ENCODE data around the gene RAD23A.
"Not testable (repeated sequence)": the region's sequence is repeated elsewhere in the genome, so short reads cannot be mapped to it uniquely, and the experiment has no call there.

The RAD23A gene

GRCh38 chr19:12955575-12955974, 9.9 kb downstream of the RAD23A start:
- not testable (repeated sequence) for DNase-seq (ENCODE audit: low read depth in 1 of 2, low spot score in 1 of 2)

- DNase-seq (ENCODE audit: low read depth in 1 of 2, low spot score in 1 of 2) = no peak
These were observed 10.3 kb downstream of the RAD23A start for GRCh38 chr19:12955996-12956395.

- peak; percentile 65 to 69 for DNase-seq (ENCODE audit: low read depth in 1 of 2, low spot score in 1 of 2)
These were observed 11.1 kb downstream of the RAD23A start, which contains the start of gene GADD45GIP1 for GRCh38 chr19:12956446-12957388. Gene GADD45GIP1 (minus strand): TSS chr19:12957223. CDS start chr19:12957212, 11 bp downstream.

- DNase-seq (ENCODE audit: low read depth in 1 of 2, low spot score in 1 of 2) = not testable (repeated sequence)
These were observed 11.8 kb downstream of the RAD23A start for GRCh38 chr19:12957389-12957952.

GRCh38 chr19:12959481-12959880, 13.8 kb downstream of the RAD23A start:
- no peak for DNase-seq (ENCODE audit: low read depth in 1 of 2, low spot score in 1 of 2)

- peak; percentile 66 to 72 for DNase-seq (ENCODE audit: low read depth in 1 of 2, low spot score in 1 of 2)
These were observed 19.6 kb downstream of the RAD23A start for GRCh38 chr19:12965017-12965811.

GRCh38 chr19:12965812-12966135, 20.1 kb downstream of the RAD23A start:
- DNase-seq (ENCODE audit: low read depth in 1 of 2, low spot score in 1 of 2) = no peak

GRCh38 chr19:12967907-12968306, 22.2 kb downstream of the RAD23A start:
- DNase-seq (ENCODE audit: low read depth in 1 of 2, low spot score in 1 of 2) = no peak

GRCh38 chr19:12969292-12969988, 23.8 kb downstream of the RAD23A start, which contains the start of gene DAND5:
Gene DAND5 (plus strand): TSS chr19:12969576. CDS start chr19:12969661, 85 bp downstream.
- no peak for DNase-seq (ENCODE audit: low read depth in 1 of 2, low spot score in 1 of 2)

- DNase-seq (ENCODE audit: low read depth in 1 of 2, low spot score in 1 of 2) = no peak
These were observed 24.6 kb downstream of the RAD23A start for GRCh38 chr19:12970070-12970820.

- no peak for DNase-seq (ENCODE audit: low read depth in 1 of 2, low spot score in 1 of 2)
These were observed 27.6 kb downstream of the RAD23A start for GRCh38 chr19:12973236-12973635.

- DNase-seq (ENCODE audit: low read depth in 1 of 2, low spot score in 1 of 2) = no peak
These were observed 28.9 kb downstream of the RAD23A start for GRCh38 chr19:12974301-12975220.

- no peak for DNase-seq (ENCODE audit: low read depth in 1 of 2, low spot score in 1 of 2)
These were observed 29.6 kb downstream of the RAD23A start for GRCh38 chr19:12975221-12975741.

- not testable (repeated sequence) for DNase-seq (ENCODE audit: low read depth in 1 of 2, low spot score in 1 of 2)
These were observed 30.4 kb downstream of the RAD23A start for GRCh38 chr19:12976109-12976508.

GRCh38 chr19:12979974-12980373, 34.3 kb downstream of the RAD23A start:
- DNase-seq (ENCODE audit: low read depth in 1 of 2, low spot score in 1 of 2) = no peak

- DNase-seq (ENCODE audit: low read depth in 1 of 2, low spot score in 1 of 2) = no peak
These were observed 37.0 kb downstream of the RAD23A start for GRCh38 chr19:12982648-12983047.

- DNase-seq (ENCODE audit: low read depth in 1 of 2, low spot score in 1 of 2) = no peak
These were observed 37.4 kb downstream of the RAD23A start for GRCh38 chr19:12983091-12983490.

GRCh38 chr19:12983542-12984142, 38.0 kb downstream of the RAD23A start:
- DNase-seq (ENCODE audit: low read depth in 1 of 2, low spot score in 1 of 2) = peak; percentile 71 to 82

All from activated T-helper 1 cell treated with anti-CD3 and anti-CD28 coated beads, Interleukin-2, amount 50 U/mL, for 16 hours (primary cell).